GM12873 (cell line): ENCODE results near the gene CHRNA3.

Source experiments
- CTCF ChIP-seq: IDR thresholded peaks from 2 replicates; pipeline ENCODE4 v1.5.1; 2012; ENCODE audit warnings: low read depth, mild to moderate bottlenecking, moderate library complexity, low read length, control low read depth; ENCODE audit not compliant: insufficient read depth; ENCODE audit errors: missing control alignments

Gene CHRNA3

GRCh38 chr15:78620021-78620526 is 722 bp downstream of the CHRNA3 start:
- no peak for TF ChIP-seq CTCF

- no peak for TF ChIP-seq CTCF
Measured at GRCh38 chr15:78619022-78619950, 1.5 kb downstream of the CHRNA3 start.

- TF ChIP-seq CTCF: peak; percentile 83
Measured at GRCh38 chr15:78618490-78618934, 2.3 kb downstream of the CHRNA3 start.

- no peak for TF ChIP-seq CTCF
Measured at GRCh38 chr15:78618064-78618463, 2.7 kb downstream of the CHRNA3 start.

- no peak for TF ChIP-seq CTCF
Measured at GRCh38 chr15:78617516-78617915, 3.3 kb downstream of the CHRNA3 start.

- no peak for TF ChIP-seq CTCF
Measured at GRCh38 chr15:78617076-78617475, 3.7 kb downstream of the CHRNA3 start.

- TF ChIP-seq CTCF: no peak
Measured at GRCh38 chr15:78616506-78616905, 4.3 kb downstream of the CHRNA3 start.
